OCI-LY3 (cell line): ENCODE measurements around the gene UGT1A3.

Experiments used
- H2AFZ ChIP-seq: fragments of 200-600, 300-600 bp; shearing (Covaris generic); 2 replicates; pipeline ENCODE4 v1.6.0; 2014; ENCODE audit warnings: antibody characterized with exemption, low read depth, low read length
- H3K27ac ChIP-seq: fragments of 200-600, 300-600 bp; sonication (generic); 2 replicates; pipeline ENCODE4 v1.5.1; 2014; ENCODE audit warnings: mild to moderate bottlenecking, low read length, moderate library complexity, mixed read lengths
- H3K27me3 ChIP-seq: fragments of 200-600, 300-600 bp; sonication (generic); 2 replicates; pipeline ENCODE4 v1.6.1; 2014; ENCODE audit warnings: low read depth, low read length, mixed read lengths
- H3K36me3 ChIP-seq: fragments of 200-600, 300-600 bp; sonication (generic); replicated peaks from 2 replicates; pipeline ENCODE3; 2014; ENCODE audit warnings: low read depth, low read length, mixed read lengths
- H3K4me1 ChIP-seq: fragments of 300-600, 200-600 bp; sonication (generic); 2 replicates; pipeline ENCODE4 v1.6.1; 2014; ENCODE audit warnings: low read length, mixed read lengths
- H3K4me2 ChIP-seq: fragments of 200-600, 300-600 bp; sonication (generic); 2 replicates; pipeline ENCODE4 v1.6.1; 2014; ENCODE audit warnings: low read length, mixed read lengths
- H3K4me3 ChIP-seq: fragments of 300-600, 200-600 bp; sonication (generic); 2 replicates; pipeline ENCODE4 v1.5.1; 2014; ENCODE audit warnings: antibody characterized with exemption, mild to moderate bottlenecking, low read length, moderate library complexity
- H3K79me2 ChIP-seq: fragments of 300-600, 200-600 bp; shearing (Covaris generic); 2 replicates; pipeline ENCODE4 v1.6.1; 2014; ENCODE audit warnings: mild to moderate bottlenecking, low read length, mixed read lengths
- H3K9ac ChIP-seq: fragments of 300-600, 200-600 bp; shearing (Covaris generic); 2 replicates; pipeline ENCODE4 v1.6.0; 2014; ENCODE audit warnings: mild to moderate bottlenecking, low read length, moderate library complexity
- H3K9me3 ChIP-seq: fragments of 200-600, 300-600 bp; shearing (Covaris generic); 2 replicates; pipeline ENCODE4 v1.6.1; 2014; ENCODE audit warnings: low read length, mixed read lengths; ENCODE audit not compliant: insufficient read depth
- H4K20me1 ChIP-seq: fragments of 200-600, 300-600 bp; sonication (generic); 2 replicates; pipeline ENCODE4 v1.6.1; 2016; ENCODE audit warnings: low read length, mixed read lengths; ENCODE audit not compliant: insufficient read depth
- CTCF ChIP-seq: fragments of 200-600, 300-600 bp; sonication (generic); IDR thresholded peaks from 2 replicates; pipeline ENCODE4 v1.5.1; 2014; ENCODE audit warnings: antibody characterized with exemption, low read length, low read depth
- EZH2phosphoT487 ChIP-seq: fragments of 200-600 bp; shearing (Covaris generic); IDR thresholded peaks from 2 replicates; pipeline ENCODE4 v1.6.1; 2018; ENCODE audit warnings: antibody characterized with exemption, mixed run types, low read depth

The UGT1A3 gene

GRCh38 chr2:233702238-233702637, 26.6 kb upstream of the UGT1A3 start:
- TF ChIP-seq CTCF (no peak), EZH2phosphoT487 (no peak)
- H3K4me2 ChIP-seq: no peak overlapping the region
- H3K9me3 ChIP-seq: no peaks in the 10 kb centered on the region
- H3K4me3 ChIP-seq: no peak overlapping the region
- no peak overlapping the region for H3K9ac ChIP-seq
- no peak overlapping the region for H2AFZ ChIP-seq
- H3K27me3 ChIP-seq: no peaks in the 10 kb centered on the region
- H3K27ac ChIP-seq: no peak overlapping the region
- H3K79me2 ChIP-seq: no peaks in the 10 kb centered on the region
- H4K20me1 ChIP-seq: no peaks in the 10 kb centered on the region
- no peaks in the 10 kb centered on the region for H3K36me3 ChIP-seq
- H3K4me1 ChIP-seq: no peaks in the 10 kb centered on the region

DNA sequence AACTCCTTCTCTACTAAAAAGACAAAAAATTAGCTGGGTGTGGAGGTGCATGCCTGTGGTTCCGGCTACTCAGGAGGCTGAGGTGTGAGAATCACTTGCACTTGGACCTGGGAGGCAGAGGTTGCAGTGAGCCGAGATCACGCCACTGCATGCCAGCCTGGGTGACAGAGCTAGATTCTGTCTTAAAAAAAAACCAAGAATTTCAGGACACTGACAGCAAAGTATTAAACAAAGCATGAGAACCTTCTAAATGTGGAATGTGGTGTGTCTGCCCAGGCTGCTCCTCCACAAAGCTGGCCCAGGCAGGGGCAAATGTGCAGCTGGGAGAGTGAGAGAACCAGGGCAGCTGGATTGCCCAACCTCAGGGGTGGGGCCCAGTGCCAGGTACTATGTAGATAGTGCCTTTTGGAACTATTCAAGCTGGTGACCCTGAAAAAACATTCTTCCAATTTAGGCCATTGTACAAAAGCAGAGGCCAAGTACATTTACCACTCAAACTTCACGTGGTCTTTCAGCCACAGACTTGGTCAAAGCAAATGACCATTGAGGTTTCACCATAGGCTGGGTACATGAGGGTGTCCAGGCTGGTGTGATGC, 22.8 kb upstream of the UGT1A3 start:
- no peak overlapping the region for H3K4me2 ChIP-seq
- no peak overlapping the region for H3K9ac ChIP-seq
- no peak overlapping the region for H3K27ac ChIP-seq
- H2AFZ ChIP-seq: no peak overlapping the region
- no peak overlapping the region for H3K4me3 ChIP-seq
- no peaks in the 10 kb centered on the region for H3K4me1 ChIP-seq
- no peaks in the 10 kb centered on the region for H3K36me3 ChIP-seq
- no peak for TF ChIP-seq EZH2phosphoT487
- no peak for TF ChIP-seq CTCF
- H4K20me1 ChIP-seq: no peaks in the 10 kb centered on the region
- H3K79me2 ChIP-seq: no peaks in the 10 kb centered on the region
- H3K9me3 ChIP-seq: no peaks in the 10 kb centered on the region
- H3K27me3 ChIP-seq: no peaks in the 10 kb centered on the region

DNA sequence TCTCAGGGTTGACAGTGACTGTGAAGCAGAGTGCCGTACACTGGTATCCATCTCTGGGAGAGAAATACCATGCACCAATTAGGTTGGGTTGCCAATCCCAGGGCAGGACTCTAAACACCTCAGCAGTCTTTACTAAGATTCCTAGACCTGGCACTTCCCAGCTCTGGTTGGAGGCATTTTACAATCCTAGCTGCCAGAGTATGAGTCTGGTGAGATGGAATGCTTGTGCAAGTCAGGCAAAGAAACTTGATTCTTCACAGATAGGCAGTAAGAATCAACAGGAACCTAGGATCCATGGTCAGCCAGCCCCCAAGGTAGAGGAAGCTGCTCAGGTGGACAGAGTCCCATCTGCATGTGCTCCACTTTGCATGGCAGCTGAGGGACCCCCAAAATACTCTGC, 22.1 kb upstream of the UGT1A3 start:
- no peaks in the 10 kb centered on the region for H4K20me1 ChIP-seq
- H3K4me1 ChIP-seq: no peaks in the 10 kb centered on the region
- no peak overlapping the region for H3K4me2 ChIP-seq
- H3K9me3 ChIP-seq: no peaks in the 10 kb centered on the region
- no peaks in the 10 kb centered on the region for H3K79me2 ChIP-seq
- H2AFZ ChIP-seq: no peak overlapping the region
- H3K27ac ChIP-seq: no peak overlapping the region
- no peaks in the 10 kb centered on the region for H3K36me3 ChIP-seq
- no peak overlapping the region for H3K9ac ChIP-seq
- H3K27me3 ChIP-seq: no peaks in the 10 kb centered on the region
- H3K4me3 ChIP-seq: no peak overlapping the region
- TF ChIP-seq EZH2phosphoT487 (no peak), CTCF (no peak)

DNA sequence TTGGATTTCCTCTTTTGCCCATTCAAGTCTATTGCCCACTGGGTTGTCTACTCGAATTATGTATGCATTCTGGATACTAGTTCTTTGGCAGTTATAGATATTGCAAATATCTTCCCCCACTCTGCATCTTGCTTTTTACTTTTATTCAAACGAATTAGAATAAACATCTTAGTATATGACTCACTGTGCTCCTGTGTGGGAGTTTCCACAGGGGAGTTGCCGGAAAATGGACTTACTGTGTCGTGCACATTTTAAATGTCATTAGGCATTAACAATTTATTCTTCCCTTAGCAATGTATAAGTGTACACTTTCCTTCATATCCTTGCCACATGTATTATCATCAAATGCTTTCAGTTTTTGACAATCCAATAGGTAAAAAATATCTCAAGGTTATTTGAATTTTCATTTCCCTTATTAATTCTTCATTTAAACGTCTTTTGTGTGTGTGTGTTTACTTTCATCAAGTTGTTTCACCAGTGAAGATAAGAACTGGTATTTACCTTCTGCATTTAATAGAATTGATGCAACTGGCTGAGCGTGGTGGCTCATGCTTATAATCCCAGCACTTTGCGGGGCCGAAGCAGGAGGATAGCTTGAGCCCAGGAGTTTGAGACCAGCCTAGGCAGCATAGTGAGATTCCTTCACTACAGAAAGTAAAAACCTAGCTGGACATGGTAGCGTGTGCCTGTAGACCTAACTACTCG, 20.8 kb upstream of the UGT1A3 start:
- H3K36me3 ChIP-seq: no peaks in the 10 kb centered on the region
- no peaks in the 10 kb centered on the region for H3K9me3 ChIP-seq
- TF ChIP-seq CTCF: no peak
- TF ChIP-seq EZH2phosphoT487: no peak
- H4K20me1 ChIP-seq: no peaks in the 10 kb centered on the region
- H3K27me3 ChIP-seq: no peaks in the 10 kb centered on the region
- H3K9ac ChIP-seq: no peak overlapping the region
- H2AFZ ChIP-seq: no peak overlapping the region
- H3K4me3 ChIP-seq: no peak overlapping the region
- H3K79me2 ChIP-seq: no peaks in the 10 kb centered on the region
- H3K4me2 ChIP-seq: no peak overlapping the region
- H3K4me1 ChIP-seq: no peaks in the 10 kb centered on the region
- no peak overlapping the region for H3K27ac ChIP-seq
